OCI-LY3 (cell line): ENCODE measurements around the gene LMTK2.

Experiments used
- EZH2phosphoT487 ChIP-seq: fragments of 200-600 bp; shearing (Covaris generic); IDR thresholded peaks from 2 replicates; pipeline ENCODE4 v1.6.1; 2018; ENCODE audit warnings: antibody characterized with exemption, mixed run types, low read depth
- TF ChIP-seq, protein P1 (sequence below): fragments of 200-600, 300-600 bp; sonication (generic); IDR thresholded peaks from 2 replicates; pipeline ENCODE4 v1.5.1; 2014; ENCODE audit warnings: antibody characterized with exemption, low read length, low read depth

DNA sequence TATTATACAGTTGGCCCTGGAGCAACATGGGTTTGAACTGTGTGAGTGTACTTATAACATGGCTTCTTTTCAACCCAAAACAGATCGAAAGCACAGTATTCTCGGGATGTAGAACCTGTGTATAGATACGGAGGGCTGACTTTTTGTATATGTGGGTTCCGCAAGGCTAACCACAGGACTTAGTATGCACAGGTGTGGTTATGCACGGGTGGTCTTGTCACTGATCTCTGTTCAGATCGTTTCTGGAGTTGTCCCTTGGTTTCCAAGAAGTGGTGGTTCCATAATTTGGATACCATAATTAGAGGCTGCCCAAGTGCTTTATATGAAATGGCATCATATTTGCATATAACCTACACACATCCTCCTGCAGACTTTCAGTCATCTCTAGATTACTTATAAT, 93.7 kb downstream of the LMTK2 start:
- TF ChIP-seq, protein P1, sequence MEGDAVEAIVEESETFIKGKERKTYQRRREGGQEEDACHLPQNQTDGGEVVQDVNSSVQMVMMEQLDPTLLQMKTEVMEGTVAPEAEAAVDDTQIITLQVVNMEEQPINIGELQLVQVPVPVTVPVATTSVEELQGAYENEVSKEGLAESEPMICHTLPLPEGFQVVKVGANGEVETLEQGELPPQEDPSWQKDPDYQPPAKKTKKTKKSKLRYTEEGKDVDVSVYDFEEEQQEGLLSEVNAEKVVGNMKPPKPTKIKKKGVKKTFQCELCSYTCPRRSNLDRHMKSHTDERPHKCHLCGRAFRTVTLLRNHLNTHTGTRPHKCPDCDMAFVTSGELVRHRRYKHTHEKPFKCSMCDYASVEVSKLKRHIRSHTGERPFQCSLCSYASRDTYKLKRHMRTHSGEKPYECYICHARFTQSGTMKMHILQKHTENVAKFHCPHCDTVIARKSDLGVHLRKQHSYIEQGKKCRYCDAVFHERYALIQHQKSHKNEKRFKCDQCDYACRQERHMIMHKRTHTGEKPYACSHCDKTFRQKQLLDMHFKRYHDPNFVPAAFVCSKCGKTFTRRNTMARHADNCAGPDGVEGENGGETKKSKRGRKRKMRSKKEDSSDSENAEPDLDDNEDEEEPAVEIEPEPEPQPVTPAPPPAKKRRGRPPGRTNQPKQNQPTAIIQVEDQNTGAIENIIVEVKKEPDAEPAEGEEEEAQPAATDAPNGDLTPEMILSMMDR, result no peak
- no peak for TF ChIP-seq EZH2phosphoT487
